Left lobe of liver (tissue), 2 donors: ENCODE measurements around the gene ESRRB. TPM values are rescaled to one million over a fixed set of nuclear protein-coding genes. Genes with fewer than 3 reads are reported as not detected.
"Not testable (repeated sequence)": the region's sequence is repeated elsewhere in the genome, so short reads cannot be mapped to it uniquely, and the experiment has no call there.

ENCODE experiments used
- ATAC-seq: fragments of 200-7000 bp; cut with Tn5 transposase; one replicate; pipeline ENCODE4 v1.9.1; 2020; ENCODE audit warnings: mild to moderate bottlenecking, moderate library complexity
- DNase-seq: peaks from one replicate; pipeline ENCODE4 v3.0.0-alpha.2; 2020; ENCODE audit warnings: low spot score
- total RNA-seq: library from RNA; stranded (reverse); gene quantifications from one replicate; pipeline ENCODE4 v1.2.1, GENCODE V29; 2021
- donor health status: DM: no; HTN: no; CAD: no; lungs with moderate emphysema.
- donor health status: DM: no; HTN: yes; CAD: no.

Gene ESRRB
- total RNA-seq, 1 donor from 2014 or later = 0.05 TPM

DNA sequence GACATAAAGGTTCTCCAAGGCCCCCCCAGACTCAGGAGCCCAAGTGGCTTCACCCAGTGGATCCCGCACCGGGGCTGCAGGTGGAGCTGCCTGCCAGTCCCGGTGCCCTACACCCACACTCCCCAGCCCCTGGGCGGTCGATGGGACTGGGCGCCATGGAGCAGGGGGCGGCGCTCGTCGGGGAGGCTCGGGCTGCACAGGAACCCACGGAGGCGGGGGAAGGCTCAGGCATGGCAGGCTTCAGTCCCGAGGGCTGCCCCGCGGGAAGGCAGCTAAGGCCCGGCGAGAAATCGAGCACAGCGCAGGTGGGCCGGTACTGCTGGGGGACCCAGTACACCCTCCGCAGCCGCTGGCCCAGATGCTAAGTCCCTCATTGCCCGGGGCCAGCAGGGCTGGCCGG, 160.7 kb downstream of the ESRRB start:
- not testable (repeated sequence) for ATAC-seq, DNase-seq

DNA sequence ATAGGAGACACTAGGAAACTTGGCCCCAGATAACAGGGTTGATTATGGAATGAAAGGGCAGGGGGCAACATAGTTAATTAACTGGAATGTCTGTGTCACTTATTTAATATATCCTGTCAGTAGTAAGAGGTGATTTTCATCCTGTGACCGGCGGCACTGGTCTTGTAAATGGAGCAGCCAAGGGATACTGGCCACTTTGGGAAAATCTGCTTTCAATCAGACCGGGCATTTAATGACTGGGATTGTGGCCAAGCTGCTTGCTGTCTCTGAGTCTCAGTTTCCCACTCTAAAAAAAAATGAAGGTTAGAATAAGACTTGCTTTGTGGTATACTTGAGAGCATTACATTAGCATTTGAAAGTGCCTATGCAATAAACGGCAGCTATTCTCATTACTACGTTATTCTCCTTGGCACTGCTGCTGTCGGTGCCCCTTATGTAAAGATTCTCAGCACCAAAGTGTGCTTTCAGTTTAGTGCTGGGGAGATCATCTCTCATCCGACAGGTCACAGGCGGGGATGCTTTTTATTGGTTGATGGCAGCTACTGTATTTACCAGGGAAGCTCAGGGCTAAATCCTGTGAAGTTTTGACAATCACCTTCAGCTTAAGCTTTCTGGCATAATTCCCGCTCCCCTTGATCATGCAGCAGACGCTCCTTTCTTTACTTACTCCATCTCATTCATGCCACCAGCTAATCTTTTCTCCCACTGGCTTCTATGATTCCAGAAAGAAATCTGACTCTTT, 162.1 kb downstream of the ESRRB start:
- no peak for ATAC-seq
- DNase-seq = no peak

DNA sequence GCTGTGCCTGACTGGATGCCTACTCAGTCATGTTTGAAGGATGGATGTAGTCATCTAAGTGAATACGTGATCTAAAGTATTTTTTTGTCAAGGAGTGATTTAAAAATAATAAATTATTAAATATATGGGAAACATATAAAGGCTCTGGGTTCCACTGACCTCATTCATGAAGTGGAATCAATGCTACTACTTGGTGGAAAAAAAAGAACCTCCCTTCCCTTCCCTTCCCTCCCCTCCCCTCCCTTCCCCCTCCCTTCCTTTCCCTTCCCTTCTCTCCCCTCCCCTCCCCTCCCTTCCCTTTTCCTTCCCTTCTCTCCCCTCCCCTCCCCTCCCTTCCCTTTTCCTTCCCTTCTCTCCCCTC, 162.7 kb downstream of the ESRRB start:
- no peak for ATAC-seq

DNA sequence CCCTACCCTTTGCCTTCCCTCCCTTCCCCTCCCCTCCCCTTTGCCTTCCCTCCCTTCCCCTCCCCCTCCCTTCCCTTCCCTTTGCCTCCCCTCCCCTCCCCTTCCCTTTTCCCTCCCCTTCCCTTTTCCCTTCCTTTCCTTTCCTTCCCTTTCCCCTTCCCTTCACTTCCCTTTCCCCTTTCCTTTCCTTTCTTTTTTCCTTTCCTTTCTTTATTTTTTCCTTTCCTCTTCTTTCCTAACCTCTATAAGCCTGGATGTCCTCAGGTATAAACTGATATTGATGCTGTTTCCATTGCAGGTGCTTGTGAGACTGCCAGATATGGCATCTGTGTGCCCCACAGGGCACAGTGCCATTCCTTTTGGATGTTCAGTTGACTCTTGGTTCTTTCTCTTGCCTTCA, 163.2 kb downstream of the ESRRB start:
- DNase-seq (no peak), ATAC-seq (no peak)

More for the DNA sequence above, 162.7 kb downstream of the ESRRB start:
- DNase-seq = no peak

DNA sequence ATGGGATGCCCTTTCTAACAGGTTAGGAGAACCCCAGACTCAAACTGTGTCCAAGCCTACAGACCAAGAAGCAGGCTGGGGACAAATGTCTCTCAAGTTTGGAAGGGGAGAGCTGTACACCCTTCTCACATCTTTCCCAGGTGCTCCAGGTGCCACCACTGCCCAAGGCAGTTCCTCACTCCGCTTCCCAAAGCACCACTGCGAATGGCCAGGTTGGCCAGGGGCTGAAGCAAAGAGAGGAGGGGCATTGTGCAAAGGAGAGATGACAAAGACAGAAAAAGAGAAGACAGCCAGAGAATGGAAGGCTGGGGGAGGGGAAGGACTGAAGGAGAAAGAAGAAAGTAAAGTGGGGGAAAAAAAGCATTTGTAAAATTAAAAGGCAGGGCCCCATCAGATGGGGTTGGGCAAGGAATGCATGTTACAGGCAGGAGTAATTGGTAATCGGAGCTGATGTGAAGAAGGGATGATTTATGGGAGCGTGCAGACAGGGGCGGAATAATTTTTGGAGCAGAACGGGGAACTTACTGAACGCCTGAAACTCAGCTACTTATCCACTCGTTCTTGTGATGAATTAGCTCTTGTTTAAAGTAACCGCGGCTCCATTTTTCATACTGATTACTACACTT, 165.8 kb downstream of the ESRRB start:
- no peak for ATAC-seq

DNA sequence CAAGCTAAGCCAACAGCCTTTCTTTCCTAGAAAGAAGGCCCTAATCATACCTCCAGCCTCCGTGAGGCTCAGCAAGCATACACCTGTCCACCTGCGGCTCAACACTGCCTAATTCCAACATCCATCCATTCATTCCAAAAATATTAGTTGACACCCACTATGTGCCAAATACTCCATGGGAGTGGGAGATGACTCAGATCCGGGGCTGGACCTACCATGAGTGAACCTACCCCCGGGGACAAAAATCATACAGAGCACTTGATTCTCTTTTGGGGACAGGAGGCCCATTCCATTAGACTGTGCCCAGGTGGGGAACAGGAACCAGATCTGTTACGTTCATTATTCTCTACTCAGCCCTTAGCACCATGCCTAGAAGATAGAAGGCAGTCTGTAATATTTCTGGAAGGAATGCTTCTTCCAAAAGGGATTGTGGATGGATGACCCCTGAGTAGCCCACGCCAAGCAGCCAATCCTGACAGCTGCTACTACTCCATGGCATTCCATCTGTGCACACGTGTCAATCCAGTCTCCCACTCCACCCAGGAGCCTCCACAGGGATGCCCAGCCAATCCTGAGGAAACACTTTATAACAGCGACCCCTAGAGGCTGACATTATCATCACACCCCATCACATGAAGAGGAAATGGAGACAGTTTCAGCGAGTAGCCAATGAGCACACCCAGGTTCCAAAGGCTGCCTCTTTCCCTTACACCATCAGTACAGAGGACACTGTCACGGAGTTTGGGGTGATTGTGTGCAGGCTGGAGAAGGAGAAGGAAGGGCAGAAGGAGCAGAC, 170.7 kb downstream of the ESRRB start:
- no peak for DNase-seq
- ATAC-seq = no peak

More for the DNA sequence above, 165.8 kb downstream of the ESRRB start:
- DNase-seq = no peak

DNA sequence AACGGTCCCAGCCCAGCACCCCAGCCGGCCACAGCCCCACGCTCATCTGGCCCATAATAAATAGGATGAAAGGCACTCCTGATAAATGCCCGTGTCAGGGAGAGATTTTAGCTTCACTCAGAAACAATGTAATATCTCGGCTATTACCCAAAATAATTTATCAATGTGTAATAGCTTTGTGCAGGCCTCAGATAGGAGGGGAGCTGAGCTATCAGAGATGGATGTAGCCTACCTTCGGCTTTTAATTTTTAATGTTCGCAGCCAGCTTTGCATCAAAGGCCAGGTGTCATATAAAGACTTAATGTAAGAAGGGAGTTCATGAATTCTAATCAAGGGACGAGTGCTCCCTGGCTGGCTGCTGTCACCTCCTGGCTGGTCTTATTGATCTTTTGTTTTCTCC, 171.9 kb downstream of the ESRRB start:
- no peak for DNase-seq
- no peak for ATAC-seq

DNA sequence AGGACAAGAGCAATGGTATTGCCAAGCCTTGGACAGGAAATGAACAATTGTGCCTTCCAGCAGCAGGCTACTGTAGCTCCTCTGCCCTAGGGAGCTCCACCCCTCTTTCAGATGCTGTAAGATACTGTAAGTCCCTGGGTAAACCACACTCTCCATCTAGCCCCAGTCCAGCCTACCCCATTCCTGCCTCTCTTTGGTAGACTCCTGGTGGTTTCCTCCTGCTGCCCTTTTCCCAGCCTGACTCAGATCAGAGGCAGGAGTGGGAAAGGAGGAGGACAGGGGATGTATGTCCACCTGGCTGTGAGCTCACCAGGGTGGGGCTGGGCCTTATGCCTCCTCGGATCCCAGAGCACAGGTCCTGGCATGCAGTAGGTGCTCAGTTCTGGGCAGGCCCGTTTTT, 174.6 kb downstream of the ESRRB start:
- DNase-seq (no peak), ATAC-seq (no peak)

DNA sequence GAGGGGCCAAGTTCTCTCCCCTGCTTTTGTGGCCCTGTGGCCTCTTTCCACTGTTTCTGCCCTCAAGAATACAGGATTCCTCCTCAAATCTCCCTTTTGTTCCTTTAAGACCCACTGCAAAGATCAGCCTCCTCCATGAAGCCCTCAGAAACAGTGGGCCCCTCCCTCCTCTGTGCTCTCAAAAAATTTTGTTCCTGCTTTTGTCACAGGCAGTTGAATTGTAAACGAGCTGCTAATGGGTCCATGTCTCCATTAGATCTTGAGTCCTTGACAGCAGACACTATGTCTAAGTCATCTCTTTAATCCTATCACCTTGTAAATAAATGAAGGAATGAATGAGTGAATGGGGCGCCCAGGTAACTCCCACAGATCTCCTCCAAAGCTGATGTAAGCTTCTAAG, 175.2 kb downstream of the ESRRB start:
- ATAC-seq (no peak), DNase-seq (no peak)

Other genes with a start within 250 kb of the ESRRB start
- gene GPATCH2L, start 224.2 kb upstream of the ESRRB start, total RNA-seq = 10.9 TPM